MM.1S (cell line): ENCODE results near the gene VIM.

Experiments
- CTCF ChIP-seq: fragments of 300-600 bp; sonication (generic); IDR thresholded peaks from 2 replicates; pipeline ENCODE4 v1.5.1; 2016; ENCODE audit warnings: antibody characterized with exemption, low read length, mixed read lengths
- EZH2phosphoT487 ChIP-seq: fragments of 300-600 bp; sonication (generic); IDR thresholded peaks from 2 replicates; pipeline ENCODE4 v1.6.1; 2018; ENCODE audit warnings: antibody characterized with exemption, low read length

DNA sequence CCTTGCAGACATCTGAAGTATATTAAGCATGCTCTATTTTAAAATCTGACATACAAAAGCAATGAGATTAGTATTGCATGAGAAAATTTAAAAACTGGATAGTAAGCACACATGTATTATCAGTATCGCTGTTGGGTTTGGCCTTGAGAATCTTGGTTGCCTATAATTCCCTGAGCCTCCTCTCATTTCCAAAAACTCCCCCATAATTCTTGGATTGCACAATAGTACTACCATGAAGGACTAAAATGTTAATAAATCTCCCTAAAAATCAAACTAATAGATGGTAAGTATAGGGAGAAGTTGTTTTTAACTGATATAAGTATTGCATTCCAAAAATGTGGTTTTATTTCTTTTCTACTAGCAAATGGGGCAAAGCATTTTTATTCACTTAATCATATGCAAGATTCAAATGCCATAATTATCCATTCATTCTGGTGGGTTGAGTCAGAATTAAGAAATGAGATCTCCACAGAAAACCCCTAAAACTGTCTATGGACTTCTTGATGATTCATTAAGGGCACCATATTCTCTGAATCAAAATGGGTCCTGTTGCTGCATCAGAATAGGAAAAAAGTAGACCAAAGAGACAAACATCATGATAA lies 10.3 kb upstream of the VIM start:
- no peak for TF ChIP-seq CTCF
- no peak for TF ChIP-seq EZH2phosphoT487
